ENCODE results near the gene SERPINI1. TPM values are rescaled to one million over a fixed set of nuclear protein-coding genes. Genes with fewer than 3 reads are reported as not detected.

The SERPINI1 gene
- total and polyA plus RNA-seq, 7 donors: 0.60 to 6.6 (median 3.1) TPM

- intact Hi-C loops (cut with DNase I): no loop called here
These were observed 23.1 kb upstream of the SERPINI1 start for GRCh38 chr3:167712445-167712844.

DNA sequence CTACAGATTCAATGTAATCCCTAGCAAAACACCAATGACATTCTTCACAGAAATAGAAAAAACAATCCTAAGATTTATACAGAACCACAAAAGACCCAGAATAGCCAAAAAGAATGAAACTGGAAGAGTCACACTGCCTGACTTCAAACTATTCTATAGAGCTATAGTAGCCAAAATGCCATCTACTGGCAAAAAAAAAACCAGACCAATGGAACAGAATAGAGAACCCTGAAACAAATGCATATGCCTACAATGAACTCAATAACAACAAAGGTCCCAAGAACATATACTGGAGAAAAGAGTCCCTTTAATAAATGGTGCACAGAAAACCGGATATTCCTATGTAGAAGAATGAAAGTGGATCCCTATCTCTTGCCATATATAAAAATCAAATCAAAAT lies 20.6 kb upstream of the SERPINI1 start:
- TF ChIP-seq POLR2AphosphoS5 (IDR thresholded peaks at IDR 0.05) (no peak), EP300 (IDR thresholded peaks at IDR 0.05) (no peak), CTCF (IDR thresholded peaks at IDR 0.05) (no peak), POLR2A (IDR thresholded peaks at IDR 0.05) (no peak)
- no peak overlapping the region for H3K4me3 ChIP-seq
- H3K27me3 ChIP-seq: no peaks in the 10 kb centered on the region
- intact Hi-C loops (cut with DNase I): no loop called here
- 96% methylated on average over 1 of the region's 1 CpG for WGBS, 2 donors
- H3K4me1 ChIP-seq: no peaks in the 10 kb centered on the region
- H3K27ac ChIP-seq: no peak overlapping the region
- H3K36me3 ChIP-seq: peaks cover 0 to 35% (median 20%) of the 10 kb centered on the region in 4 donors
- no peaks in the 10 kb centered on the region for H3K9me3 ChIP-seq
- DNase-seq: no peak

More at GRCh38 chr3:167712445-167712844, 23.1 kb upstream of the SERPINI1 start:
- TF ChIP-seq POLR2A (IDR thresholded peaks at IDR 0.05) (no peak), EP300 (IDR thresholded peaks at IDR 0.05) (no peak), CTCF (IDR thresholded peaks at IDR 0.05) (no peak), POLR2AphosphoS5 (IDR thresholded peaks at IDR 0.05) (no peak)
- Histone ChIP-seq H3K36me3 (peaks cover 0 to 23% (median 9%) of the 10 kb centered on the region in 4 donors), H3K27me3 (no peaks in the 10 kb centered on the region), H3K9me3 (no peaks in the 10 kb centered on the region), H3K4me3 (no peak overlapping the region), H3K27ac (no peak overlapping the region), H3K4me1 (no peaks in the 10 kb centered on the region)
- DNase-seq: no peak
- 94 to 97% methylated on average over 3 of the region's 3 CpGs for WGBS, 2 donors

DNA sequence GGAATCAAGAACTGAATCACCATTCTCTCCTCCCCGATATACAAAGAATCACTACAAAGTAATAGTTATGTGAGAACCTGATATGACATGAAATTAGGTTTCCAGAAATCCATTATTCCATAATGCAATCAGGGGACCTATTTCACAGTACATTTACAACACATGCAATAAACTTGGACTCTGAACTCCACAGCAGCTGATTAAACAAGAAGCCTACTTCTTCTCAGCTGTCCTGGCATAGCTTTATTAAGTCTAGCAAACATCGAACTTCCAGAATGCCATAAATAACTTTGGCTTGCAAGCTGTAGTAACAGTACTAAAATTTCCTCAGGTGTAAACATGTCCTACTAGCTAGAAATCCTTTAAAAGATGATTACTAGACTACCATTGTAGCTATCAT lies 18.6 kb upstream of the SERPINI1 start:
- H3K36me3 ChIP-seq: peaks cover 0 to 29% (median 20%) of the 10 kb centered on the region in 4 donors
- 12 to 65% methylated on average over 2 of the region's 2 CpGs for WGBS, 2 donors

DNA sequence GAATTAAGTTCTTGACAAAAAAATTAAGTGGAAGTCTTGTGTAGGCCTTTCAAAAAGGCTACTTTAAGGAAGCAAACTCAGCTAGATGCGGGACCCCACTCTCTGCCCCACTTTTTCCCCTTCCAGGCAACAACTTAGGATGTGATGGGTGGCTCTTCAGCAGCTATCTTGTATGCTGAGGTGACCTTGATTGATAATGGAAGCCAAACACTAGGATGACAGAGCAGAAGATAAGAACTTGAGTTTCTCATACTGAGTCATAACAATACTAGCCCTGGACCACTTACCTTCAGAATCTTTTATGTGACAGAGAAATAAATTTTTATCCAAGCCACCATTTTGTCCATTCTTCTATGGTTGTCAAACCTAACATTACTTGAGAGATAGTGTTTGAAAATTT lies 16.9 kb upstream of the SERPINI1 start:
- intact Hi-C loops (cut with DNase I): no loop called here
- no peak for DNase-seq
- H3K4me1 ChIP-seq: peaks cover 0 to 8% (median 3%) of the 10 kb centered on the region in 4 donors
- peaks cover 0 to 29% (median 20%) of the 10 kb centered on the region in 4 donors for H3K36me3 ChIP-seq
- 97 to 100% methylated on average over 1 of the region's 1 CpG for WGBS, 2 donors
- H3K27me3 ChIP-seq: no peaks in the 10 kb centered on the region
- H3K27ac ChIP-seq: no peak overlapping the region
- no peak overlapping the region for H3K4me3 ChIP-seq
- no peaks in the 10 kb centered on the region for H3K9me3 ChIP-seq
- TF ChIP-seq POLR2A (IDR thresholded peaks at IDR 0.05) (no peak), CTCF (IDR thresholded peaks at IDR 0.05) (no peak), POLR2AphosphoS5 (IDR thresholded peaks at IDR 0.05) (no peak), EP300 (IDR thresholded peaks at IDR 0.05) (no peak)

More for the DNA sequence above, 18.6 kb upstream of the SERPINI1 start:
- TF ChIP-seq POLR2AphosphoS5 (IDR thresholded peaks at IDR 0.05): no peak
- Histone ChIP-seq H3K27ac (no peak overlapping the region), H3K27me3 (no peaks in the 10 kb centered on the region), H3K9me3 (no peaks in the 10 kb centered on the region), H3K4me3 (no peak overlapping the region), H3K4me1 (no peaks in the 10 kb centered on the region)
- DNase-seq: no peak
- intact Hi-C loops (cut with DNase I): no loop called here

- H3K27me3 ChIP-seq: no peaks in the 10 kb centered on the region
- H3K36me3 ChIP-seq: peaks cover 0 to 20% (median 14%) of the 10 kb centered on the region in 4 donors
- no peak overlapping the region for H3K27ac ChIP-seq
- peaks cover 0 to 23% (median 8%) of the 10 kb centered on the region in 4 donors for H3K4me1 ChIP-seq
- intact Hi-C loops (cut with DNase I): no loop called here
- H3K9me3 ChIP-seq: no peaks in the 10 kb centered on the region
- no peak overlapping the region for H3K4me3 ChIP-seq
- WGBS, 2 donors: 91 to 94% methylated on average over 4 of the region's 4 CpGs
- no peak for TF ChIP-seq EP300 (IDR thresholded peaks at IDR 0.05)
- no peak for TF ChIP-seq POLR2AphosphoS5 (IDR thresholded peaks at IDR 0.05)
- no peak for TF ChIP-seq CTCF (IDR thresholded peaks at IDR 0.05)
- TF ChIP-seq POLR2A (IDR thresholded peaks at IDR 0.05): no peak
- no peak for DNase-seq
These were observed 12.5 kb upstream of the SERPINI1 start for GRCh38 chr3:167723025-167723512.
